Measurements from ENCODE around the gene ZDHHC6. TPM values are rescaled to one million over a fixed set of nuclear protein-coding genes. Genes with fewer than 3 reads are reported as not detected.

Gene ZDHHC6
- total RNA-seq, 3 donors from 2014 or later (not counting 1 experiment from before 2014, with no cell fraction given), result 29.1 to 36.1 (median 30.2) TPM

DNA sequence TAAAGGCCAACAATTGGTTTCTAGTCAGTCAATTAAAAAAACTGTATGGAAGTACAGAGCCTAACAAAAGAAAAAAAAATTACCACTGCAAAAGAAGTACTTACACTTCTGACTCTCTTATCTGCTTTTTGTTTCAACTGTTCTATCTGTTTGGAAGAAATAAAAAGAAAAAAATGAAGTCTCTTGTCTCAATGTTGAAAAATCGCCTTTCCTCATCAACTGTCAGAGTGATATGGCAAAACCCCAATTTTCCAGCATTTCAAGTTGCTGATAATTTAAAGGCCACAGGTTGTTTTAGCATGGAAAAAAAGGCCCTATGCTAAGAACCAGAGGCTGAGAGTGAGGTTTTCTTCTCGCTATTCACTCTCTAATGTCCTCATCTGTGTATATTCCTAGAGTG is 13.6 kb downstream of the ZDHHC6 start:
- DNase-seq, result no peak
- H3K4me3 ChIP-seq (ENCODE audit: low read length), result no peak overlapping the region
- TF ChIP-seq, protein P1, sequence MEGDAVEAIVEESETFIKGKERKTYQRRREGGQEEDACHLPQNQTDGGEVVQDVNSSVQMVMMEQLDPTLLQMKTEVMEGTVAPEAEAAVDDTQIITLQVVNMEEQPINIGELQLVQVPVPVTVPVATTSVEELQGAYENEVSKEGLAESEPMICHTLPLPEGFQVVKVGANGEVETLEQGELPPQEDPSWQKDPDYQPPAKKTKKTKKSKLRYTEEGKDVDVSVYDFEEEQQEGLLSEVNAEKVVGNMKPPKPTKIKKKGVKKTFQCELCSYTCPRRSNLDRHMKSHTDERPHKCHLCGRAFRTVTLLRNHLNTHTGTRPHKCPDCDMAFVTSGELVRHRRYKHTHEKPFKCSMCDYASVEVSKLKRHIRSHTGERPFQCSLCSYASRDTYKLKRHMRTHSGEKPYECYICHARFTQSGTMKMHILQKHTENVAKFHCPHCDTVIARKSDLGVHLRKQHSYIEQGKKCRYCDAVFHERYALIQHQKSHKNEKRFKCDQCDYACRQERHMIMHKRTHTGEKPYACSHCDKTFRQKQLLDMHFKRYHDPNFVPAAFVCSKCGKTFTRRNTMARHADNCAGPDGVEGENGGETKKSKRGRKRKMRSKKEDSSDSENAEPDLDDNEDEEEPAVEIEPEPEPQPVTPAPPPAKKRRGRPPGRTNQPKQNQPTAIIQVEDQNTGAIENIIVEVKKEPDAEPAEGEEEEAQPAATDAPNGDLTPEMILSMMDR (IDR thresholded peaks at IDR 0.05), result no peak
- intact Hi-C loops (cut with micrococcal nuclease), result loop anchor here (10.0 kb wide), 2 partner anchors 118 to 248 kb away; partner anchors contain the start of gene GPAM
- H3K27me3 ChIP-seq (ENCODE audit: control insufficient read depth, insufficient read depth, low read length), result no peaks in the 10 kb centered on the region
- peaks cover 72% of the 10 kb centered on the region for H3K36me3 ChIP-seq (ENCODE audit: control insufficient read depth, insufficient read depth, low read length)
- H3K27ac ChIP-seq (ENCODE audit: low read length), result no peak overlapping the region
- no peak overlapping the region for H3K27ac Mint-ChIP-seq
- no peaks in the 10 kb centered on the region for H3K9me3 ChIP-seq (ENCODE audit: control insufficient read depth, insufficient read depth, low read length)
- H3K9me3 Mint-ChIP-seq, result no peaks in the 10 kb centered on the region
- peaks cover 9% of the 10 kb centered on the region for H3K36me3 Mint-ChIP-seq
- H3K4me1 Mint-ChIP-seq, result peaks cover 8 to 12% of the 10 kb centered on the region in 2 donors
- no peak for ATAC-seq
- H3K27me3 Mint-ChIP-seq (ENCODE audit: low read depth in 2 of 2), result no peaks in the 10 kb centered on the region
- WGBS (ENCODE audit: insufficient coverage), result 100% methylated on average over 1 of the region's 2 CpGs
- H3K4me1 ChIP-seq (ENCODE audit: control insufficient read depth, insufficient read depth, low read length), result no peaks in the 10 kb centered on the region
- no peak overlapping the region for H3K4me3 Mint-ChIP-seq

DNA sequence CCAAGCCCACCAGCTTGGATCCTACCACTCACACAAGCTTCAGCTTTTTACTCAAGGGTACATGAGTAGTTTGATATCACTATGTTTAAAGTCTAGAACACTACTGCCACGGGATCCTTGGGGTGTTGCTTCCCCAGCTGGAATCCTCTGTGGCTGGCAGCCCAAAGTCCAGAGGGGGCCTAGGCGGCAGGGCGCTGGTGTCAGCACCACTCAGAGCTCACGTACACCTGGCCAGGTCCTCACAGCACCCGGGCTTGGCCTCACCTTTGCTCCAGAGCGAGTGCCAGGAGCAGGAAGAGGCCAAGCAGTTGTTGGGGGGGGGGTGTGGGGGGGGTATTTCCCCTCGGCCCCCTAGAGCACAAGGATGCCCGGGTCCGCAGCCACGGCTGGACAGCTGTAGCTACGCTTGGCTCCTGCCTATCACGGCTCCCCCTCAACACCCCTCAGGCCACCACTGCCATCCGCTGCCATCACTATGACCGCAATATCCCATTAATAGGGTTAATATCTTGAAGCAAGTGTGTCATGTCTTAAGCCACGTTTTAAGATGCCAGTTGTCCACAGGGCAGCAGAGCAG is 17.0 kb downstream of the ZDHHC6 start:
- Mint-ChIP-seq H3K27ac (peak overlapping the region; percentile 61 to 80), H3K27me3 (ENCODE audit: low read depth in 2 of 2) (no peaks in the 10 kb centered on the region), H3K36me3 (peaks cover 24% of the 10 kb centered on the region), H3K4me1 (peaks cover 8 to 10% of the 10 kb centered on the region in 2 donors), H3K9me3 (no peaks in the 10 kb centered on the region), H3K4me3 (no peak overlapping the region)
- TF ChIP-seq, protein P1 (IDR thresholded peaks at IDR 0.05), result no peak
- 95% methylated on average over 12 of the region's 15 CpGs for WGBS (ENCODE audit: insufficient coverage)
- intact Hi-C loops (cut with micrococcal nuclease), result loop anchor here (10.0 kb wide), 2 partner anchors 115 to 245 kb away; partner anchors contain the start of gene GPAM
- no peak for ATAC-seq
- no peak overlapping the region for H3K27ac ChIP-seq (ENCODE audit: low read length)
- no peak for DNase-seq
- H3K4me3 ChIP-seq (ENCODE audit: low read length), result no peak overlapping the region
- H3K4me1 ChIP-seq (ENCODE audit: control insufficient read depth, insufficient read depth, low read length), result no peaks in the 10 kb centered on the region
- no peaks in the 10 kb centered on the region for H3K27me3 ChIP-seq (ENCODE audit: control insufficient read depth, insufficient read depth, low read length)
- no peaks in the 10 kb centered on the region for H3K9me3 ChIP-seq (ENCODE audit: control insufficient read depth, insufficient read depth, low read length)
- H3K36me3 ChIP-seq (ENCODE audit: control insufficient read depth, insufficient read depth, low read length), result peaks cover 80% of the 10 kb centered on the region

DNA sequence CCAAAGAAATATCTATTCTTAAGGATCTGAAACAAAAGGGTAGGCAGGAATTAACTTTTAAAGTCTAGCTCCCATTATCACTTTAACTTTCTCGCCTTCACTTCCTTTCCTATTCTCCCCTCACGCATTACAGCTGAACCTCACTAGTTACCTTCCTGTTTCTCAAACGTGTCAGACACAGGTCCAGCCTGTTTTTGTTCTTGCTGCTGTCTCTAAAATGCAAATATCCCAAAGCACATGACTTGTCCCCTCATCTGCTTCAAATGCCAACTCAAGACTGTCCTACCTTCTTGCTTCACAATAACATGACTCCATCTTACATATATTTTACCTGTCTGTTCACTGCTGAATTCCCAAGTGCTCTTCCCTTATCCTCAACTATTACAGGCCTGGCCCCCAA is 17.6 kb downstream of the ZDHHC6 start:
- DNase-seq, result no peak
- ATAC-seq, result peak in 1 of 3 donors; percentile 52
- Histone ChIP-seq H3K27me3 (ENCODE audit: control insufficient read depth, insufficient read depth, low read length) (no peaks in the 10 kb centered on the region), H3K27ac (ENCODE audit: low read length) (no peak overlapping the region), H3K9me3 (ENCODE audit: control insufficient read depth, insufficient read depth, low read length) (no peaks in the 10 kb centered on the region), H3K4me1 (ENCODE audit: control insufficient read depth, insufficient read depth, low read length) (no peaks in the 10 kb centered on the region), H3K36me3 (ENCODE audit: control insufficient read depth, insufficient read depth, low read length) (peaks cover 79% of the 10 kb centered on the region), H3K4me3 (ENCODE audit: low read length) (no peak overlapping the region)
- H3K36me3 Mint-ChIP-seq, result peaks cover 24% of the 10 kb centered on the region
- H3K9me3 Mint-ChIP-seq, result no peaks in the 10 kb centered on the region
- intact Hi-C loops (cut with micrococcal nuclease), result no loop called here
- H3K4me3 Mint-ChIP-seq, result no peak overlapping the region
- TF ChIP-seq, protein P1 (IDR thresholded peaks at IDR 0.05), result no peak
- H3K4me1 Mint-ChIP-seq, result peaks cover 6 to 8% of the 10 kb centered on the region in 2 donors
- no peaks in the 10 kb centered on the region for H3K27me3 Mint-ChIP-seq (ENCODE audit: low read depth in 2 of 2)
- H3K27ac Mint-ChIP-seq, result peak overlapping the region; percentile 24 to 80
- 37% methylated on average over 3 of the region's 3 CpGs for WGBS (ENCODE audit: insufficient coverage)

DNA sequence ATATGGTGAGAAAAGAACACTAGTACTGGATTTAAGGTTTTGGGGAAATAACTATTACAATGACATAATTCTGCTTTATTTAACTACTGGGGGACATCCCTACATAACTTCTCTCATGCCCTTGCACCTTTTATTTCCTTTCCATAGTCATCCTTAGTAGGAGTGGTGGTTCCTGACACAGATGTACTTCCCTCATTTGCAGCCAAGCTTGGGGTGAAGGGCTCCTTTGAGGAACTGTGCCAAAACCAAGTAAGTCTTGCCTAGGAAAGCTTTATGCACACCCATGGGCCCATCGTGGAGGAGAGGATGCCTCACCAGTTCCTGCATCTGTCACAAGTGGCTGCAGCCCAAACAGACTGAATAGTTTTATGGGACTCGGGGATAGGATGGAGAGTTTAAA is 20.6 kb downstream of the ZDHHC6 start:
- H3K9me3 Mint-ChIP-seq, result no peaks in the 10 kb centered on the region
- Histone ChIP-seq H3K27me3 (ENCODE audit: control insufficient read depth, insufficient read depth, low read length) (no peaks in the 10 kb centered on the region), H3K4me3 (ENCODE audit: low read length) (no peak overlapping the region), H3K36me3 (ENCODE audit: control insufficient read depth, insufficient read depth, low read length) (peaks cover 76% of the 10 kb centered on the region), H3K27ac (ENCODE audit: low read length) (no peak overlapping the region), H3K9me3 (ENCODE audit: control insufficient read depth, insufficient read depth, low read length) (no peaks in the 10 kb centered on the region), H3K4me1 (ENCODE audit: control insufficient read depth, insufficient read depth, low read length) (no peaks in the 10 kb centered on the region)
- TF ChIP-seq, protein P1 (IDR thresholded peaks at IDR 0.05), result no peak
- DNase-seq (no peak), ATAC-seq (no peak)
- H3K27me3 Mint-ChIP-seq (ENCODE audit: low read depth in 2 of 2), result no peaks in the 10 kb centered on the region
- H3K4me1 Mint-ChIP-seq, result peaks cover 6 to 8% of the 10 kb centered on the region in 2 donors
- peak overlapping the region in 1 of 2 donors; percentile 27 for H3K27ac Mint-ChIP-seq
- no peak overlapping the region for H3K4me3 Mint-ChIP-seq
- H3K36me3 Mint-ChIP-seq, result peaks cover 29% of the 10 kb centered on the region
- WGBS (ENCODE audit: insufficient coverage), result 47% methylated on average over 1 of the region's 2 CpGs
- intact Hi-C loops (cut with micrococcal nuclease), result no loop called here

Data from natural killer cell (primary cell).